HepG2 (cell line): ENCODE results near the gene CERS1. TPM values are rescaled to one million over a fixed set of nuclear protein-coding genes. Genes with fewer than 3 reads are reported as not detected.

Source experiments
- BRD4 ChIP-seq: sonication (generic); formaldehyde crosslinking; IDR thresholded peaks from 2 replicates; pipeline ENCODE4 v1.4.0; 2020; ENCODE audit warnings: missing genetic modification reagents
- CHCHD3 ChIP-seq: sonication (generic); formaldehyde crosslinking; IDR thresholded peaks from 2 replicates; pipeline ENCODE4 v1.8.0; 2022; ENCODE audit warnings: mild to moderate bottlenecking, missing genetic modification reagents, moderate library complexity
- GPN1 ChIP-seq: sonication (generic); formaldehyde crosslinking; IDR thresholded peaks from 2 replicates; pipeline ENCODE4 v1.5.1; 2020; ENCODE audit warnings: missing genetic modification reagents, borderline replicate concordance
- HHEX ChIP-seq: IDR thresholded peaks from 2 replicates; pipeline ENCODE4 v1.6.1; 2016; ENCODE audit warnings: control low read depth
- JDP2 ChIP-seq: sonication (generic); formaldehyde crosslinking; IDR thresholded peaks from 2 replicates; pipeline ENCODE4 v1.8.1; 2022; ENCODE audit warnings: missing genetic modification reagents, borderline replicate concordance
- KDM6A ChIP-seq: IDR thresholded peaks from 2 replicates; pipeline ENCODE4 v1.6.1; 2016; ENCODE audit warnings: low read depth
- MAX ChIP-seq: IDR thresholded peaks from 2 replicates; pipeline ENCODE4 v1.6.1; 2012; ENCODE audit warnings: inconsistent platforms
- POLR2G ChIP-seq: fragments of 200-400 bp; formaldehyde crosslinking; IDR thresholded peaks from 2 replicates; pipeline ENCODE4 v1.6.1; 2018; ENCODE audit warnings: mild to moderate bottlenecking, low read depth, low read length, moderate library complexity
- PTBP1 ChIP-seq: fragments of 200-400 bp; formaldehyde crosslinking; IDR thresholded peaks from 2 replicates; pipeline ENCODE4 v1.6.1; 2018; ENCODE audit warnings: low read length, low read depth; ENCODE audit not compliant: poor library complexity, severe bottlenecking
- RBM22 ChIP-seq: fragments of 200-400 bp; formaldehyde crosslinking; optimal IDR thresholded peaks from 2 replicates; pipeline ENCODE3; 2017; ENCODE audit warnings: mild to moderate bottlenecking, low read length, moderate library complexity
- RCOR2 ChIP-seq: IDR thresholded peaks from 2 replicates; pipeline ENCODE4 v1.6.1; 2016; ENCODE audit warnings: missing biosample characterization, missing genetic modification reagents
- SIN3B ChIP-seq: fragments of 150-350 bp; IDR thresholded peaks from 2 replicates; pipeline ENCODE4 v1.6.1; 2014; ENCODE audit warnings: low read length
- SMARCC2 ChIP-seq: fragments of 450-650 bp; IDR thresholded peaks from 2 replicates; pipeline ENCODE4 v1.6.1; 2017; ENCODE audit warnings: antibody characterized with exemption, mild to moderate bottlenecking
- SNAPC5 ChIP-seq: sonication (generic); formaldehyde crosslinking; IDR thresholded peaks from 2 replicates; pipeline ENCODE4 v1.8.1; 2023; ENCODE audit warnings: mild to moderate bottlenecking, missing genetic modification reagents, borderline replicate concordance
- TCF7L2 ChIP-seq: IDR thresholded peaks from 2 replicates; pipeline ENCODE4 v1.6.1; 2011; ENCODE audit warnings: mild to moderate bottlenecking, low read depth, low read length, moderate library complexity
- TFDP2 ChIP-seq: sonication (generic); formaldehyde crosslinking; IDR thresholded peaks from 2 replicates; pipeline ENCODE4 v1.4.0; 2020; ENCODE audit warnings: missing genetic modification reagents
- THYN1 ChIP-seq: sonication (generic); formaldehyde crosslinking; IDR thresholded peaks from 2 replicates; pipeline ENCODE4 v1.8.1; 2023; ENCODE audit warnings: low read depth, mild to moderate bottlenecking, moderate library complexity, missing genetic modification reagents, borderline replicate concordance
- TOPORS ChIP-seq: sonication (generic); formaldehyde crosslinking; IDR thresholded peaks from 2 replicates; pipeline ENCODE4 v1.8.0; 2023; ENCODE audit warnings: mild to moderate bottlenecking, missing genetic modification reagents
- ZNF136 ChIP-seq: sonication (generic); formaldehyde crosslinking; IDR thresholded peaks from 2 replicates; pipeline ENCODE4 v1.8.1; 2022; ENCODE audit warnings: low read depth, mild to moderate bottlenecking, moderate library complexity, missing genetic modification reagents
- ZNF232 ChIP-seq: sonication (generic); formaldehyde crosslinking; IDR thresholded peaks from 2 replicates; pipeline ENCODE4 v1.4.0; 2020; ENCODE audit warnings: missing genetic modification reagents, borderline replicate concordance
- ZNF24 ChIP-seq: fragments of 450-650 bp; IDR thresholded peaks from 2 replicates; pipeline ENCODE4 v1.6.1; 2017; ENCODE audit warnings: antibody characterized with exemption, mild to moderate bottlenecking
- ZNF383 ChIP-seq: sonication (generic); formaldehyde crosslinking; IDR thresholded peaks from 2 replicates; pipeline ENCODE4 v1.4.0; 2020; ENCODE audit warnings: missing genetic modification reagents, mild to moderate bottlenecking, borderline replicate concordance
- ZNF687 ChIP-seq: sonication (generic); formaldehyde crosslinking; IDR thresholded peaks from 2 replicates; pipeline ENCODE4 v1.5.1; 2020; ENCODE audit warnings: mild to moderate bottlenecking, missing genetic modification reagents, moderate library complexity
- ZNF841 ChIP-seq: sonication (generic); formaldehyde crosslinking; IDR thresholded peaks from 2 replicates; pipeline ENCODE4 v1.8.1; 2023; ENCODE audit warnings: missing genetic modification reagents, borderline replicate concordance
- polyA plus RNA-seq, 8 experiments: library from polyadenylated mRNA; depleted of rRNA in 3 of 8; stranded (reverse) in 7 of 8; unstranded in 1 of 8; fragments of >200 nt; fragmentation: Illumina TruSeq in 4 of 8; extraction: Trizol in 4 of 8; gene quantifications; 2 replicates each; pipeline versions ENCODE4 v1.2.1 to v1.2.3, GENCODE V29; 2011 to 2016; ENCODE audit warnings: low read depth in 4 of 8, missing spikeins in 1 of 8, mixed read lengths in 1 of 8; ENCODE audit not compliant: insufficient read depth in 1 of 8
- total RNA-seq, 5 experiments: library from RNA; depleted of rRNA; stranded (reverse); fragments of >200 nt; fragmentation: Illumina TruSeq; extraction: Trizol; gene quantifications; 2 replicates each; pipeline ENCODE4 v1.2.3, GENCODE V29; 2016; ENCODE audit warnings: low read depth in 1 of 5
- TF ChIP-seq, protein P1 (sequence below): IDR thresholded peaks from 2 replicates; pipeline ENCODE4 v1.6.1; 2016; ENCODE audit warnings: low read depth, borderline replicate concordance

CERS1 gene
- total and polyA plus RNA-seq, 2 of the 13 experiments (the other 11 are each of a cell fraction or from before 2014, with no cell fraction given), result 4.6 to 9.8 TPM

- TF ChIP-seq ZNF232 (CRISPR knock-in tag) (peak; percentile 54; the same call in 1 of the 2 replicates), RBM22 (no peak), ZNF383 (CRISPR knock-in tag) (0 out of 2 replicates have a peak, but pooled peaks have one; percentile 44), ZNF841 (CRISPR knock-in tag) (no peak), SNAPC5 (no peak), PTBP1 (no peak), JDP2 (CRISPR knock-in tag) (no peak), ZNF24 (no peak), CHCHD3 (CRISPR knock-in tag) (no peak), SIN3B (peak; percentile 88), SMARCC2 (no peak), KDM6A (no peak), TCF7L2 (no peak), BRD4 (CRISPR knock-in tag) (no peak), HHEX (CRISPR knock-in tag) (no peak), MAX (peak; percentile 86), TOPORS (CRISPR knock-in tag) (no peak), RCOR2 (no peak), TFDP2 (CRISPR knock-in tag) (peak; percentile 16; the same call in 1 of the 2 replicates), POLR2G (peak; percentile 94), ZNF687 (CRISPR knock-in tag) (peak; percentile 65), GPN1 (CRISPR knock-in tag) (no peak), ZNF136 (no peak; the same call in 1 of the 2 replicates), THYN1 (CRISPR knock-in tag) (no peak)
- TF ChIP-seq, protein P1, sequence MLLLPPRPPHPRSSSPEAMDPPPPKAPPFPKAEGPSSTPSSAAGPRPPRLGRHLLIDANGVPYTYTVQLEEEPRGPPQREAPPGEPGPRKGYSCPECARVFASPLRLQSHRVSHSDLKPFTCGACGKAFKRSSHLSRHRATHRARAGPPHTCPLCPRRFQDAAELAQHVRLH, result peak; percentile 44; the same call in 1 of the 2 replicates
Measured at GRCh38 chr19:18919086-18919899, 23.3 kb upstream of the CERS1 start, which contains the start of the genes COPE and DDX49 (continued).
